ENCODE measurements around the gene WIZ.
"Not testable (repeated sequence)": the region's sequence is repeated elsewhere in the genome, so short reads cannot be mapped to it uniquely, and the experiment has no call there.

Gene WIZ

GRCh38 chr19:15427991-15428471, 21.7 kb downstream of the WIZ start:
- no peak for DNase-seq (ENCODE audit: low read depth)

- DNase-seq (ENCODE audit: low read depth), result no peak
Observed at GRCh38 chr19:15427350-15427700, 22.4 kb downstream of the WIZ start.

- DNase-seq (ENCODE audit: low read depth), result no peak
Observed at GRCh38 chr19:15426485-15427349, 23.0 kb downstream of the WIZ start.

GRCh38 chr19:15425321-15425950, 24.3 kb downstream of the WIZ start:
- DNase-seq (ENCODE audit: low read depth), result no peak

- no peak for DNase-seq (ENCODE audit: low read depth)
Observed at GRCh38 chr19:15424692-15425272, 25.0 kb downstream of the WIZ start.

GRCh38 chr19:15424121-15424520, 25.6 kb downstream of the WIZ start:
- no peak for DNase-seq (ENCODE audit: low read depth)

- DNase-seq (ENCODE audit: low read depth), result no peak
Observed at GRCh38 chr19:15423130-15423529, 26.6 kb downstream of the WIZ start.

- no peak for DNase-seq (ENCODE audit: low read depth)
Observed at GRCh38 chr19:15422296-15423075, 27.3 kb downstream of the WIZ start.

- DNase-seq (ENCODE audit: low read depth), result no peak
Observed at GRCh38 chr19:15421721-15422260, 28.0 kb downstream of the WIZ start.

GRCh38 chr19:15421136-15421695, 28.5 kb downstream of the WIZ start:
- no peak for DNase-seq (ENCODE audit: low read depth)

GRCh38 chr19:15419413-15420025, 30.2 kb downstream of the WIZ start:
- no peak for DNase-seq (ENCODE audit: low read depth)

- peak; percentile 96 for DNase-seq (ENCODE audit: low read depth)
Observed at GRCh38 chr19:15418579-15419412, 31.0 kb downstream of the WIZ start, which contains the start of gene AKAP8L. TSS of gene AKAP8L (minus strand) at chr19:15418988. CDS start at chr19:15418923, 65 bp downstream.

GRCh38 chr19:15418231-15418578, 31.6 kb downstream of the WIZ start:
- DNase-seq (ENCODE audit: low read depth), result no peak

GRCh38 chr19:15417699-15418098, 32.1 kb downstream of the WIZ start:
- no peak for DNase-seq (ENCODE audit: low read depth)

- no peak for DNase-seq (ENCODE audit: low read depth)
Observed at GRCh38 chr19:15412832-15413231, 36.9 kb downstream of the WIZ start.

- DNase-seq (ENCODE audit: low read depth), result not testable (repeated sequence)
Observed at GRCh38 chr19:15411351-15411750, 38.4 kb downstream of the WIZ start.

GRCh38 chr19:15404780-15405211, 45.0 kb downstream of the WIZ start:
- DNase-seq (ENCODE audit: low read depth), result no peak

- no peak for DNase-seq (ENCODE audit: low read depth)
Observed at GRCh38 chr19:15404097-15404779, 45.5 kb downstream of the WIZ start.

- DNase-seq (ENCODE audit: low read depth), result no peak
Observed at GRCh38 chr19:15403151-15403531, 46.6 kb downstream of the WIZ start.
